Natural killer cell (primary cell): ENCODE data around the gene MAP3K19. TPM values are rescaled to one million over a fixed set of nuclear protein-coding genes. Genes with fewer than 3 reads are reported as not detected.

Experiments
- ATAC-seq, 3 donors: fragments of 150-1000 bp in 2 of 3; fragments of 200-7000 bp in 1 of 3; cut with Tn5 transposase; 1 replicate in 1 of 3; 2 replicates in 2 of 3; pipeline ENCODE4 v1.10.0; 2021; ENCODE audit warnings: mild to moderate bottlenecking in 2 of 3, moderate library complexity in 2 of 3
- DNase-seq, 2 donors: peaks; one replicate each; pipeline versions ENCODE4 v3.0.0 to v3.0.0-alpha.2; 2013 to 2021; ENCODE audit warnings: mixed read lengths in 1 of 2
- H3K27ac ChIP-seq: one replicate; pipeline ENCODE4 v1.5.1; 2013; ENCODE audit warnings: mild to moderate bottlenecking, low read length
- H3K27me3 ChIP-seq: one replicate; pipeline ENCODE4 v1.6.1; 2013; ENCODE audit warnings: low read length; ENCODE audit not compliant: control insufficient read depth, insufficient read depth
- H3K36me3 ChIP-seq: one replicate; pipeline ENCODE4 v1.6.1; 2013; ENCODE audit warnings: low read length; ENCODE audit not compliant: control insufficient read depth, insufficient read depth
- H3K4me1 ChIP-seq: one replicate; pipeline ENCODE4 v1.6.1; 2013; ENCODE audit warnings: low read length; ENCODE audit not compliant: control insufficient read depth, insufficient read depth
- H3K4me3 ChIP-seq: one replicate; pipeline ENCODE4 v1.5.1; 2013; ENCODE audit warnings: low read length
- H3K9me3 ChIP-seq: one replicate; pipeline ENCODE4 v1.6.1; 2013; ENCODE audit warnings: low read length; ENCODE audit not compliant: control insufficient read depth, insufficient read depth
- H3K27ac Mint-ChIP-seq, 2 donors: one replicate each; pipeline ENCODE4 v1.8.0; 2022; ENCODE audit warnings: mild to moderate bottlenecking in 2 of 2, mixed read lengths in 2 of 2, moderate library complexity in 1 of 2
- H3K27me3 Mint-ChIP-seq, 2 donors: one replicate each; pipeline ENCODE4 v1.8.0; 2022; ENCODE audit warnings: low read depth in 2 of 2, mixed read lengths in 2 of 2
- H3K36me3 Mint-ChIP-seq: one replicate; pipeline ENCODE4 v1.8.0; 2022; ENCODE audit warnings: mixed read lengths
- H3K4me1 Mint-ChIP-seq, 2 donors: one replicate each; pipeline ENCODE4 v1.8.0; 2022; ENCODE audit warnings: mixed read lengths in 2 of 2
- H3K4me3 Mint-ChIP-seq: one replicate; pipeline ENCODE4 v1.8.0; 2022; ENCODE audit warnings: mild to moderate bottlenecking, moderate library complexity, mixed read lengths
- H3K9me3 Mint-ChIP-seq, 2 donors: one replicate each; pipeline ENCODE4 v1.8.0; 2022; ENCODE audit warnings: mixed read lengths in 2 of 2
- CTCF ChIP-seq: fragments of 200-600 bp; IDR thresholded peaks from one replicate; pipeline ENCODE4 v1.8.0; 2022; ENCODE audit warnings: antibody characterized with exemption
- WGBS: methylation state at CpG from one replicate; pipeline ENCODE4 v1.1.7; 2013; ENCODE audit warnings: missing lambda C conversion rate; ENCODE audit not compliant: insufficient coverage; 5-methylcytosine and 5-hydroxymethylcytosine counted together
- intact Hi-C: fragments of 100-400 bp; cut with micrococcal nuclease; formaldehyde crosslinking; loops from one replicate; pipeline ENCODE4 v1.14.2; 2022
- total RNA-seq, 4 donors: library from RNA; stranded (reverse); fragments of 120-200 nt in 1 of 4; gene quantifications; one replicate each; pipeline versions ENCODE4 v1.2.3 to v1.2.4, GENCODE V29; 2013 to 2022

MAP3K19 gene
- total RNA-seq, 3 donors from 2014 or later (not counting 1 experiment from before 2014, with no cell fraction given) = not detected

DNA sequence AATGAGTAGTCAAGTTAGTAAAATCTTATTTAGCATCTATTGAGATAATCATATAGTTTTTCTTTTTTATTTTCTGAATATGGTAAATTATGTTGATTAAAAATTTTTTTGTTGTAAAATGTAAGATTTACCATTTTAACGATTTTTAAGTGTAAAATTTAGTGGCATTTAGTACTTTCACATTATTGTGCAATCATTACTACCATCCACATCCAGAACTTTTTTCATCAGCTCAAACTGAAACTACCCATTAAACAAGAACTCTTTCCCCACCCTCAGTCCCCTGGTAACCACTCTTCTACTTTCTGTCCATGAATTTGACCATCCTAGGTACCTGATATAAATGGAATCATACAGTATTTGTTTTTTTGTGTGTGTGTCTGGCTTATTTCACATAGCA lies 16.0 kb upstream of the MAP3K19 start:
- no peak overlapping the region for H3K4me3 ChIP-seq
- no peaks in the 10 kb centered on the region for H3K4me1 ChIP-seq
- Mint-ChIP-seq H3K4me3 (no peak overlapping the region), H3K27ac (no peak overlapping the region), H3K9me3 (no peaks in the 10 kb centered on the region), H3K36me3 (peaks cover 23% of the 10 kb centered on the region), H3K27me3 (peaks cover 3 to 28% of the 10 kb centered on the region in 2 donors), H3K4me1 (no peaks in the 10 kb centered on the region)
- H3K27ac ChIP-seq = no peak overlapping the region
- TF ChIP-seq CTCF = no peak
- no peak for DNase-seq
- no peak for ATAC-seq
- H3K36me3 ChIP-seq = peaks cover 11% of the 10 kb centered on the region
- intact Hi-C loops = no loop called here
- no peaks in the 10 kb centered on the region for H3K9me3 ChIP-seq
- no CpG with 5 or more reads among the region's 1 CpG for WGBS
- H3K27me3 ChIP-seq = no peaks in the 10 kb centered on the region

DNA sequence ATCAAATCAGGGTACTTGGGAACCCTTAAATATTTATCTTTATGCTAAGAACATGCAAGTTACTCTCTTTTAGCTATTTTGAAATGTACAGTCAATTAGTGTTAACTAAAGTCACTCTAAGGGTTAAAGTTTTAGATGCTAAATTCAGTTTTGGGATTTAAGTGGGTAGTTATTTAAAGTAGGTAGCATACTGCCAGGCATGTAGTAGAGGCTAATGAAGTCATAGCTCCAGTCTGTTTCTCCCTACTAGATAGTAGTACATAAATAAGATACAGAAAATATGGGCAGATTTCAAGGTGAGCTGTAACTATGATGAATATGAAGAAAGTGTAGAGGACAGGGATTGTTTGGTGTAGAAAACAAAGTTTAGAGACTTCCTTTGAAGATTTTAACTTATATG lies 12.3 kb upstream of the MAP3K19 start:
- Mint-ChIP-seq H3K27ac (no peak overlapping the region), H3K36me3 (peaks cover 23% of the 10 kb centered on the region), H3K9me3 (no peaks in the 10 kb centered on the region), H3K27me3 (peaks cover 18 to 47% of the 10 kb centered on the region in 2 donors), H3K4me3 (no peak overlapping the region), H3K4me1 (no peaks in the 10 kb centered on the region)
- Histone ChIP-seq H3K27me3 (peaks cover 2% of the 10 kb centered on the region), H3K9me3 (no peaks in the 10 kb centered on the region), H3K36me3 (peaks cover 11% of the 10 kb centered on the region), H3K27ac (no peak overlapping the region), H3K4me1 (no peaks in the 10 kb centered on the region), H3K4me3 (no peak overlapping the region)
- no peak for ATAC-seq
- intact Hi-C loops = no loop called here
- DNase-seq = no peak
- TF ChIP-seq CTCF = no peak

- Histone ChIP-seq H3K9me3 (no peaks in the 10 kb centered on the region), H3K4me3 (no peak overlapping the region), H3K4me1 (peaks cover 7% of the 10 kb centered on the region), H3K36me3 (peaks cover 9% of the 10 kb centered on the region), H3K27ac (no peak overlapping the region), H3K27me3 (peaks cover 10% of the 10 kb centered on the region)
- H3K4me1 Mint-ChIP-seq = peaks cover 18 to 28% of the 10 kb centered on the region in 2 donors
- H3K27ac Mint-ChIP-seq = no peak overlapping the region
- intact Hi-C loops = no loop called here
- H3K9me3 Mint-ChIP-seq = no peaks in the 10 kb centered on the region
- no peak for ATAC-seq
- H3K4me3 Mint-ChIP-seq = no peak overlapping the region
- no peak for TF ChIP-seq CTCF
- H3K27me3 Mint-ChIP-seq = peaks cover 36 to 42% of the 10 kb centered on the region in 2 donors
- no peak for DNase-seq
- peaks cover 7% of the 10 kb centered on the region for H3K36me3 Mint-ChIP-seq
These were observed 9.5 kb upstream of the MAP3K19 start for GRCh38 chr2:135056790-135057189.

DNA sequence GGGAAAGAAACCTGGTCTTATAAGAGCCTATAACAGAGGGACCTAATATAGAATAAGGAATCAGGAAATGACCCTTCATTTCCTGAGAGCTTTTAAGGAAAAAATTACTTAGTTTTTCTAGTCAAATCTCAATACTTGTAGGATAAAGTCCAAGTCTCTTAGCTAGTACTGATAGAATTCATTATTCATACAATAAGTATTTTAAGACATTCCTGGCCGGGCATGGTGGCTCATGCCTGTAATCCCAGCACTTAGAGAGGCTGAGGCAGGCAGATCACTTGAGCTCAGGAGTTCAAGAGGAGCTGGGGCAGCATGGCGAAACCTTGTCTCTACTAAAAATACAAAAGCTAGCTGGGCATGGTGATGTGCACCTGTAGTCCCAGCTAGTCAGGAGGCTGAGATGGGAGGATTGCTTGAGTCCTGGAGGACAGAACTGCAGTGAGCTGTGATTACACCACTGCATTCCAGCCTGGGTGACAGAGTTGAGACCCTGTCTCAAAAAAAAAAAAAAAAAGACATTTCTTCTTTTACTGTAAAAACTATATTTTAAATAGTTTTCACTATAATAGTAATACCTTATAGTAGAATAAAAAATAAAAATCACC lies 8.0 kb upstream of the MAP3K19 start:
- no peak for TF ChIP-seq CTCF
- Mint-ChIP-seq H3K4me1 (peaks cover 20 to 29% of the 10 kb centered on the region in 2 donors), H3K36me3 (no peaks in the 10 kb centered on the region), H3K4me3 (no peak overlapping the region), H3K27me3 (peaks cover 40 to 45% of the 10 kb centered on the region in 2 donors), H3K27ac (no peak overlapping the region), H3K9me3 (no peaks in the 10 kb centered on the region)
- peaks cover 10% of the 10 kb centered on the region for H3K27me3 ChIP-seq
- H3K27ac ChIP-seq = no peak overlapping the region
- no peak overlapping the region for H3K4me3 ChIP-seq
- 78% methylated on average over 2 of the region's 2 CpGs for WGBS
- no peaks in the 10 kb centered on the region for H3K36me3 ChIP-seq
- peaks cover 7% of the 10 kb centered on the region for H3K4me1 ChIP-seq
- H3K9me3 ChIP-seq = no peaks in the 10 kb centered on the region
- ATAC-seq (no peak), DNase-seq (no peak)
- intact Hi-C loops = no loop called here
